Measurements from ENCODE around the gene CDC42SE2. TPM values are rescaled to one million over a fixed set of nuclear protein-coding genes. Genes with fewer than 3 reads are reported as not detected.

The CDC42SE2 gene
- total and polyA plus RNA-seq, 2 of the 4 experiments (the other 2 are of a cell fraction) = 12.5 to 19.4 TPM

GRCh38 chr5:131430794-131431193, 166.9 kb downstream of the CDC42SE2 start:
- BruUV-seq (replicated peaks) = no TSS peak
- DNase-seq = peak; percentile 58
- CTCF ChIA-PET = no interaction called here

More at GRCh38 chr5:131430794-131431193, 166.9 kb downstream of the CDC42SE2 start:
- H4K91ac ChIP-seq (ENCODE audit: insufficient read depth, low read depth, low read length) = no peak overlapping the region
- H3K4ac ChIP-seq (ENCODE audit: low read depth, low read length) = peak overlapping the region; percentile 12; the same call in 1 of the 2 replicates
- dilution Hi-C loops (cut with HindIII; ENCODE audit: low sequenced_read_pairs, unreplicated experiment) = no loop called here
- no peak overlapping the region for H3K4me2 ChIP-seq (ENCODE audit: low read depth, low read length)
- no peak overlapping the region for H2BK15ac ChIP-seq (ENCODE audit: low read depth, low read length)
- H3K9me1 ChIP-seq (ENCODE audit: insufficient read depth, low read length) = 0 out of 2 replicates have a peak, but pooled peaks cover 3% of the 10 kb centered on the region
- no peak for TF ChIP-seq ELK1 (IDR thresholded peaks at IDR 0.05; ENCODE audit: borderline replicate concordance, low read depth, low read length)
- no peak for TF ChIP-seq CEBPB (IDR thresholded peaks at IDR 0.05; ENCODE audit: low read depth, low read length)
- TF ChIP-seq MXI1 (IDR thresholded peaks at IDR 0.05; ENCODE audit: borderline replicate concordance, low read depth, low read length) = no peak
- TF ChIP-seq BHLHE40 (IDR thresholded peaks at IDR 0.05; ENCODE audit: low read depth, low read length) = no peak
- no peak for TF ChIP-seq RFX5 (IDR thresholded peaks at IDR 0.05; ENCODE audit: low read depth, low read length)
- TF ChIP-seq CTCF (conservative IDR thresholded peaks at IDR 0.05; ENCODE audit: low read depth, low read length) = no peak
- TF ChIP-seq FOS (IDR thresholded peaks at IDR 0.05; ENCODE audit: low read depth, low read length) = no peak
- TF ChIP-seq RCOR1 (IDR thresholded peaks at IDR 0.05; ENCODE audit: insufficient replicate concordance, low read length) = no peak
- ATAC-seq (ENCODE audit: low read depth) = peak; percentile 64
- H4K5ac ChIP-seq (ENCODE audit: low read depth, low read length) = no peak overlapping the region
- in situ Hi-C loops (cut with MboI; ENCODE audit: low sequenced_read_pairs) = no loop called here
- no peak overlapping the region for H2AK5ac ChIP-seq (ENCODE audit: low read depth, low read length)
- no CpG with 5 or more reads among the region's 1 CpG for WGBS, 2 experiments (ENCODE audit: extremely low coverage in 2 of 2, insufficient read length in 1 of 2)
- no peak overlapping the region for H2AK9ac ChIP-seq (replicated peaks; ENCODE audit: low read depth, low read length, poor library complexity)
- no peaks in the 10 kb centered on the region for H3K4me1 ChIP-seq (ENCODE audit: control insufficient read depth, insufficient read depth, low read length)
- no peak overlapping the region for H3K23ac ChIP-seq (ENCODE audit: low read depth, low read length)
- H3K27ac ChIP-seq (ENCODE audit: insufficient read depth, low read length) = no peak overlapping the region
- intact Hi-C loops (cut with micrococcal nuclease) = loop anchor here (10.0 kb wide), 2 partner anchors 214 to 364 kb away; partner anchors contain the start of gene FNIP1
- no peaks in the 10 kb centered on the region for H4K20me1 ChIP-seq (ENCODE audit: insufficient read depth, low read length)
- no peaks in the 10 kb centered on the region for H3K9me3 ChIP-seq (ENCODE audit: control insufficient read depth, insufficient read depth, low read length)
- H3K79me1 ChIP-seq (ENCODE audit: low read depth in 1 of 2, low read length in 2 of 2) = peaks cover 7 to 9% of the 10 kb centered on the region in 2 experiments; a peak in 2 of 4 replicates
- no peak overlapping the region for H2AFZ ChIP-seq (replicated peaks; ENCODE audit: low read length, poor library complexity)
- no peak overlapping the region for H4K8ac ChIP-seq (ENCODE audit: low read depth in 2 of 2, low read length in 2 of 2)
- H2BK20ac ChIP-seq (ENCODE audit: low read depth, low read length) = no peak overlapping the region
- H3K36me3 ChIP-seq (ENCODE audit: control insufficient read depth, insufficient read depth, low read length) = peaks cover 24% of the 10 kb centered on the region
- no peak overlapping the region for H3K4me3 ChIP-seq (ENCODE audit: insufficient read depth, low read depth, low read length)
- no peak overlapping the region for H3K9ac ChIP-seq (ENCODE audit: low read depth, low read length)
- no peak overlapping the region for H2BK5ac ChIP-seq (ENCODE audit: low read depth, low read length, poor library complexity, severe bottlenecking)
- no peak overlapping the region for H3K14ac ChIP-seq (replicated peaks; ENCODE audit: low read depth, low read length)
- H3K56ac ChIP-seq (ENCODE audit: extremely low read depth, insufficient read depth, low read length) = no peak overlapping the region
- no peak overlapping the region for H3K18ac ChIP-seq (ENCODE audit: low read depth, low read length)
- POLR2A ChIA-PET (ENCODE audit: unreplicated experiment) = no interaction called here
- no peak overlapping the region for H2BK120ac ChIP-seq (ENCODE audit: low read depth, low read length)
- H3K27me3 ChIP-seq (ENCODE audit: control insufficient read depth, insufficient read depth, low read length) = no peaks in the 10 kb centered on the region
